Endothelial cell of umbilical vein (primary cell): ENCODE data around the gene GRM8.

Experiments
- EZH2 ChIP-seq: IDR thresholded peaks from 2 replicates; pipeline ENCODE4 v1.6.1; 2012; ENCODE audit warnings: borderline replicate concordance, low read depth, mild to moderate bottlenecking, moderate library complexity, low read length, inconsistent platforms; ENCODE audit not compliant: severe bottlenecking
- POLR2A ChIP-seq: IDR thresholded peaks from 2 replicates; pipeline ENCODE4 v1.6.1; 2012; ENCODE audit warnings: low read depth, mild to moderate bottlenecking, control low read depth, low read length
- TF ChIP-seq, protein P1 (sequence below), 2 donors: IDR thresholded peaks; 1 replicate in 1 of 2; 2 replicates in 1 of 2; pipeline ENCODE4 v1.5.1; 2011; ENCODE audit warnings: low read length in 2 of 2, mild to moderate bottlenecking in 2 of 2, moderate library complexity in 2 of 2, control low read depth in 1 of 2, inconsistent platforms in 1 of 2, low read depth in 1 of 2; ENCODE audit not compliant: insufficient read depth in 1 of 2; ENCODE audit errors: extremely low read depth in 1 of 2

DNA sequence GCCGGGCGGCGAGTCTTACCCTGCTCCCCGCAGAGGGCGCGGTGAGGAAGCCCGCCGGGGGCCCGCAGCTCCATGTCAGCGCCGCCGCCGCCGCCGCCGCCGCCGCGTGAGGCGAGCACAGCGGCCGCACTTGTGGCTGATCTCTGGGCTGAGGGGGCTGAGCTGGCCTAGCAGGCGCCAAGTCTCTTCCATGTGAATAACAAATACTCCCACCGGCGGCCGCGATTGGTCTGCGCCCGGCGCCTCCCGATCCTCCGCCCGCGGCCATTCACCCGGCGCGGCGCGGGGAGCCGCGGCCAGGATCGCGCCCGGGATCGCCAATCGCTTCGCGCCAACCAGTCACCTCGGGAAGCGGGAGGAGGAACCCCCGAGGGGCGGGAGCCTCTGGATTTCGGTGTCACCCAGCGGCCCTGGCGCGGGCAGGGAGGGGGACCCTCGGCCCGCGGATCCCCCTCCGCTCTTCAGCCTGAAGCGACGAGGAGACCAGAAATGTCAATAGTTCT lies at the start of gene GRM8:
- TF ChIP-seq POLR2A (no peak), EZH2 (no peak)
- TF ChIP-seq, protein P1, sequence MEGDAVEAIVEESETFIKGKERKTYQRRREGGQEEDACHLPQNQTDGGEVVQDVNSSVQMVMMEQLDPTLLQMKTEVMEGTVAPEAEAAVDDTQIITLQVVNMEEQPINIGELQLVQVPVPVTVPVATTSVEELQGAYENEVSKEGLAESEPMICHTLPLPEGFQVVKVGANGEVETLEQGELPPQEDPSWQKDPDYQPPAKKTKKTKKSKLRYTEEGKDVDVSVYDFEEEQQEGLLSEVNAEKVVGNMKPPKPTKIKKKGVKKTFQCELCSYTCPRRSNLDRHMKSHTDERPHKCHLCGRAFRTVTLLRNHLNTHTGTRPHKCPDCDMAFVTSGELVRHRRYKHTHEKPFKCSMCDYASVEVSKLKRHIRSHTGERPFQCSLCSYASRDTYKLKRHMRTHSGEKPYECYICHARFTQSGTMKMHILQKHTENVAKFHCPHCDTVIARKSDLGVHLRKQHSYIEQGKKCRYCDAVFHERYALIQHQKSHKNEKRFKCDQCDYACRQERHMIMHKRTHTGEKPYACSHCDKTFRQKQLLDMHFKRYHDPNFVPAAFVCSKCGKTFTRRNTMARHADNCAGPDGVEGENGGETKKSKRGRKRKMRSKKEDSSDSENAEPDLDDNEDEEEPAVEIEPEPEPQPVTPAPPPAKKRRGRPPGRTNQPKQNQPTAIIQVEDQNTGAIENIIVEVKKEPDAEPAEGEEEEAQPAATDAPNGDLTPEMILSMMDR (IDR thresholded peaks at IDR 0.05; ENCODE audit: extremely low read depth in 1 of 2, insufficient read depth in 1 of 2, low read depth in 1 of 2, low read length in 2 of 2), result no peak
